Stimulated activated memory B cell treated with anti-CD40 and anti-IgM and Interleukin-4, amounts not matched to agents 10 μg/mL and 1 μg/mL and 100 μg/mL, for 72 hours (primary cell): ENCODE data around the gene EIF1B.
A peak's percentile ranks its signal among the peaks of the same experiment; 100 is the strongest.

Experiments
- ATAC-seq: fragments of 150-1000 bp; cut with Tn5 transposase; 2 replicates; pipeline ENCODE4 v1.10.0; 2021
- H3K27ac Mint-ChIP-seq: one replicate; pipeline ENCODE4 v1.8.0; 2022; ENCODE audit warnings: mild to moderate bottlenecking, mixed read lengths
- H3K27me3 Mint-ChIP-seq: one replicate; pipeline ENCODE4 v1.8.0; 2022; ENCODE audit warnings: mixed read lengths
- H3K36me3 Mint-ChIP-seq: one replicate; pipeline ENCODE4 v1.8.0; 2022; ENCODE audit warnings: mixed read lengths
- H3K4me1 Mint-ChIP-seq: one replicate; pipeline ENCODE4 v1.8.0; 2022; ENCODE audit warnings: mixed read lengths
- H3K4me3 Mint-ChIP-seq: one replicate; pipeline ENCODE4 v1.8.0; 2022; ENCODE audit warnings: mild to moderate bottlenecking, moderate library complexity, mixed read lengths
- H3K9me3 Mint-ChIP-seq: one replicate; pipeline ENCODE4 v1.8.0; 2022; ENCODE audit warnings: mixed read lengths

Gene EIF1B

GRCh38 chr3:40299130-40299720, 10.3 kb upstream of the EIF1B start:
- Mint-ChIP-seq H3K27ac (no peak overlapping the region), H3K36me3 (peaks cover 53% of the 10 kb centered on the region), H3K27me3 (no peaks in the 10 kb centered on the region), H3K4me3 (no peak overlapping the region), H3K4me1 (no peaks in the 10 kb centered on the region), H3K9me3 (no peaks in the 10 kb centered on the region)
- ATAC-seq = no peak

DNA sequence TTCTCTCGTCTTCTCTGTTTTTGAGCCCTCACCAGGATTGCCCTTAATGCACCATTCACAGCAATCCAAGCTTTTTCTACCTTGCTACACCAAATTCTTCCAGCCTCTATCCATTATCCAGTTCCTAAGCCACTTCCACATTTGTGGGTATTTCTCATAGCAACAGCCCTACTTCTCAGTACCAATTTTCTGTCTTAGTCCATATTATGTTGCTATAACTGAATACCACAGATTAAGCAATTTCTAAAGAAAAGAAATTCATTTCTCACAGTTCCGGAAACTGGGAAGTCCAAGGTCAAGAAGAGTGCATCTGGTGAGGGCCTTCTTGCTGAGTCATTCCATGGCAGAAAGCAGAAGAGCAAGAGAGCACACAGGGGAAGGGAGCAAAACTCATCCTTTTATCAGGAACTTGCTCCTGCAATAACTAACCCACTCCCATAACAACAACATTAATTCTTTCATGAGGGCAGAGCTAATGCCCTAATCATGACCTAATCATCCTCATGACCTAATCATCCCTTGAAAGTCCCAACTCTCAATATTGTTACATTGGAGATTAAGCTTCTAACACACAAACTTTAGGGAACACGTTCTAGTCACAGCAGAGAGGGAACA, 9.7 kb upstream of the EIF1B start:
- no peak for ATAC-seq
- H3K36me3 Mint-ChIP-seq = peaks cover 49% of the 10 kb centered on the region
- H3K4me3 Mint-ChIP-seq = no peak overlapping the region
- H3K4me1 Mint-ChIP-seq = no peaks in the 10 kb centered on the region
- no peaks in the 10 kb centered on the region for H3K9me3 Mint-ChIP-seq
- no peaks in the 10 kb centered on the region for H3K27me3 Mint-ChIP-seq
- H3K27ac Mint-ChIP-seq = no peak overlapping the region

GRCh38 chr3:40302784-40303183, 6.7 kb upstream of the EIF1B start:
- Mint-ChIP-seq H3K4me1 (no peaks in the 10 kb centered on the region), H3K36me3 (peaks cover 38% of the 10 kb centered on the region), H3K4me3 (no peak overlapping the region), H3K9me3 (no peaks in the 10 kb centered on the region), H3K27me3 (no peaks in the 10 kb centered on the region), H3K27ac (no peak overlapping the region)
- no peak for ATAC-seq

DNA sequence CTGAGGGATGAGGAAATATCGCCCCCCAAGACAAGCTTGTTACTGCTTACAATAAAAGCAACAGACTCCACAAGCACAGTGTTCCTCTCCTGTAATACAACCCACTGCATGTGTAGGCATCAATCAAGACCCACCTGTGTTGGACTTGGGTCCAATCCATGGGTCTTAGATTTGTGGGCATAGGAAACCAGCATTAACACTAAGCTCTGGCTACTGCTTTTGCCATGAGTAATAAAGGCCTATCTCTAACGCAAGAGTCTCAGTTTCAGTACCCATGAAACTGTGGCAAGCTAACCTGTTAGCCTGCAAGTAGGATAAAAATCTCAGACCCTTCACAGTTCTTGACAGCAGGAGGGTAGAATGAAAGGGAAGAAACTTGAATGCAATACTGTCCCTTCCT, 5.2 kb upstream of the EIF1B start:
- Mint-ChIP-seq H3K9me3 (no peaks in the 10 kb centered on the region), H3K27ac (no peak overlapping the region), H3K4me1 (peaks cover 5% of the 10 kb centered on the region), H3K27me3 (no peaks in the 10 kb centered on the region), H3K36me3 (peaks cover 37% of the 10 kb centered on the region), H3K4me3 (no peak overlapping the region)
- no peak for ATAC-seq

DNA sequence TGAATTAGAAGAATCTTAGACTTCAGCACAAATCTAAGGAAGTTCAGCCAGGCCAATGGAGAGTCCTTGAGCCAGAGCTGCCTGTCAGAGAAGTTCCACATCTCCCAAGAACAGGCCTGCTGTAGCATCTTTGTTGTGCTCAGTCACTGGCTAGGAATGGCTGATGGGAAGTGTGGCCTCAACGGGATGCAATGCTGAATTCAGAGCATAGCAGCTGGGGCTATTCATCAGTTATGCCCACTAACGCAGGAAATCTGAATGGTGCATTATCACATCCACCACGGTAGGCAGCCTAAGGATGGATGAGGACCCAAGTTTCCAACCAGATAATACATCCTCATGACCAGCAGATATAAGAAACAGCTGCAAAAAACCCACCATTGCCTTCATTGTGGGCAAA, 3.2 kb upstream of the EIF1B start:
- Mint-ChIP-seq H3K4me3 (no peak overlapping the region), H3K36me3 (peaks cover 17% of the 10 kb centered on the region), H3K27me3 (no peaks in the 10 kb centered on the region), H3K4me1 (peaks cover 14% of the 10 kb centered on the region), H3K27ac (no peak overlapping the region), H3K9me3 (no peaks in the 10 kb centered on the region)
- no peak for ATAC-seq

- Mint-ChIP-seq H3K4me1 (peaks cover 14% of the 10 kb centered on the region), H3K27me3 (no peaks in the 10 kb centered on the region), H3K36me3 (peaks cover 10% of the 10 kb centered on the region), H3K27ac (no peak overlapping the region), H3K4me3 (no peak overlapping the region), H3K9me3 (no peaks in the 10 kb centered on the region)
- no peak for ATAC-seq
Observed at GRCh38 chr3:40307176-40307575, 2.3 kb upstream of the EIF1B start.

- ATAC-seq = no peak
- Mint-ChIP-seq H3K4me1 (peaks cover 14% of the 10 kb centered on the region), H3K9me3 (no peaks in the 10 kb centered on the region), H3K36me3 (peaks cover 6% of the 10 kb centered on the region), H3K4me3 (peak overlapping the region; percentile 99), H3K27ac (peak overlapping the region; percentile 96), H3K27me3 (no peaks in the 10 kb centered on the region)
Observed at GRCh38 chr3:40308725-40309417, 636 bp upstream of the EIF1B start.

GRCh38 chr3:40309925-40310695, 603 bp downstream of the EIF1B start:
- peak; percentile 67 for ATAC-seq
- H3K4me1 Mint-ChIP-seq = peaks cover 14% of the 10 kb centered on the region
- H3K27ac Mint-ChIP-seq = peak overlapping the region; percentile 96
- H3K36me3 Mint-ChIP-seq = peaks cover 6% of the 10 kb centered on the region
- H3K27me3 Mint-ChIP-seq = no peaks in the 10 kb centered on the region
- peak overlapping the region; percentile 99 for H3K4me3 Mint-ChIP-seq
- no peaks in the 10 kb centered on the region for H3K9me3 Mint-ChIP-seq

DNA sequence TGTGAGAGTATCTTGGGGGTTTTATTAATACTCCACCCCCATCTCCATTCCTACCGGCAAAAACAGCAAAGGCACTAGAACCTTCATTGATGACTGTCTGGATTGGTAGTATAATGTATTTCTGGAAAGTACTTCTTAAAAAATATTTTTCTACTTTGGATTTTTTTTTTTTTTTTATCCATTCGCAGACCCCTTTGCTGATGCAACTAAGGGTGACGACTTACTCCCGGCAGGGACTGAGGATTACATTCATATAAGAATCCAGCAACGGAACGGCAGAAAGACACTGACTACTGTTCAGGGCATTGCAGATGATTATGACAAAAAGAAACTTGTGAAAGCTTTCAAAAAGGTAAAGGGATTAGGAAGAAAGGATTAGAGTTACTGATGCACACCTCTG, 1.2 kb downstream of the EIF1B start:
- H3K27me3 Mint-ChIP-seq = no peaks in the 10 kb centered on the region
- H3K36me3 Mint-ChIP-seq = peaks cover 6% of the 10 kb centered on the region

DNA sequence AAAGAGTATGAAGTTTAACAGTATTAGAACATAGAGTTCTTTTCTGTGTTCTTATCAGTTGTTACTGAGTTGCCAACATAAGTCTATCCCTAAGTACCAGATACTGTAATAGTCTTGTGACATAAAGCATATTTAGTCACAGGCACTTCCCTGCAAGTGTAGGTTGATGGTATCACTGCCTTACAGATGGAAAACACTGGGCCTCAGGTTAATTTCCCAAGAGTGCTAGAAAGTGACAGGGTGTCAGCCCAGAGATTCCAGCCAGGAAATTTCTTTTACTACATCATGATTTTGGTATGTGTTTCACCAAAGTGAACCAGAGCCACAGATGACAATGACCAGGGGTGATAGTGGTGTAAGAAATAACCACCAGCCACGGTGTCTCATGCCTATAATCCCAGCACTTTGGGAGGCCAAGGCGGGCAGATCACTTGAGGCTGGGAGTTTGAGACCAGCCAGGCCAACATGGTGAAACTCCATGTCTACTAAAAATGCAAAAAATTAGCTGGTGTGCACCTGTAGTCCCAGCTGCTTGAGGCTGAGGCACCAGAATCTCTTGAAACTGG, 3.2 kb downstream of the EIF1B start:
- H3K27ac Mint-ChIP-seq = no peak overlapping the region
- H3K4me1 Mint-ChIP-seq = peaks cover 14% of the 10 kb centered on the region
- H3K4me3 Mint-ChIP-seq = no peak overlapping the region
- H3K9me3 Mint-ChIP-seq = no peaks in the 10 kb centered on the region
- H3K36me3 Mint-ChIP-seq = no peaks in the 10 kb centered on the region
- ATAC-seq = no peak
- H3K27me3 Mint-ChIP-seq = no peaks in the 10 kb centered on the region

More for the DNA sequence above, 1.2 kb downstream of the EIF1B start:
- no peak for ATAC-seq
- Mint-ChIP-seq H3K27ac (peak overlapping the region; percentile 96), H3K9me3 (no peaks in the 10 kb centered on the region), H3K4me3 (peak overlapping the region; percentile 99), H3K4me1 (peaks cover 14% of the 10 kb centered on the region)

GRCh38 chr3:40313975-40314860, 4.7 kb downstream of the EIF1B start:
- peak overlapping the region; percentile 35 for H3K27ac Mint-ChIP-seq
- ATAC-seq = no peak
- no peaks in the 10 kb centered on the region for H3K36me3 Mint-ChIP-seq
- H3K4me3 Mint-ChIP-seq = no peak overlapping the region
- no peaks in the 10 kb centered on the region for H3K9me3 Mint-ChIP-seq
- H3K4me1 Mint-ChIP-seq = peaks cover 9% of the 10 kb centered on the region
- no peaks in the 10 kb centered on the region for H3K27me3 Mint-ChIP-seq

DNA sequence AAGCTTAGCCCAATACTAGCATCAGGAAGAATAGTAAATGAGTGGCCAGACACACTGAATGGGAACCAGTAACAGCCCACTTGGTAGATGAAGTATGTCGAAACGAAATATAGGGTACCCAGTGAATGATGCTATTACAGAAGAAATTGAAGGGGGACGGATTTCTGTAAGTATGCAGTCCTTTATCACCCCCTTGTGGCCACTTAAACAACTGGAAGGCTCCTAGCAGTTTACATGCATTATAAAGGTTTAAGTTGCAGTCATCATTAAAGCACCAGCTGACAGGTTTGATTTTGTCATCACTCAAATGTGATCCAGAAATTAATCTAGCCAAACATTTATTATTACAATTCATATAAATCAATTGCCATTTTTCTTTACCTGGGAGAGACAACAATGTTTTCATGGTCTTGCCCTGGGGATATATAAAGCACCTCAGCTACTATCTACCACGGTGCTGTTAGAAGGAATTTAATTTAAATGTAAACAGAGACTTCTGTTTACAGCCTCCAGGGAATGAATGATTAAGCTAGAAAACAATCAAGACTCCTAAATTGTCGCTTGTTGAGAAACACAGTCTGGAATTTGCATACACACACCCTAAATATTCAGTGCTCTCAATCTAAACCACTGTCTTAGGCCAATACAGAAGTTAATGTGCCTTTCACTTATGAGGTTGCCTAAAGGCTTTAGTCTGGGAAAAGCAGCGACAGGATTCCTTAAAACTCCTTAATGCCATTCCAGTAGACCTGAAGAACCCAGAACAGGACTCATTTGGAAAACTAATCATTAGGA, 7.8 kb downstream of the EIF1B start:
- H3K27ac Mint-ChIP-seq = no peak overlapping the region
- no peaks in the 10 kb centered on the region for H3K4me1 Mint-ChIP-seq
- no peaks in the 10 kb centered on the region for H3K9me3 Mint-ChIP-seq
- H3K36me3 Mint-ChIP-seq = no peaks in the 10 kb centered on the region
- H3K4me3 Mint-ChIP-seq = no peak overlapping the region
- H3K27me3 Mint-ChIP-seq = no peaks in the 10 kb centered on the region
- ATAC-seq = peak; percentile 75

DNA sequence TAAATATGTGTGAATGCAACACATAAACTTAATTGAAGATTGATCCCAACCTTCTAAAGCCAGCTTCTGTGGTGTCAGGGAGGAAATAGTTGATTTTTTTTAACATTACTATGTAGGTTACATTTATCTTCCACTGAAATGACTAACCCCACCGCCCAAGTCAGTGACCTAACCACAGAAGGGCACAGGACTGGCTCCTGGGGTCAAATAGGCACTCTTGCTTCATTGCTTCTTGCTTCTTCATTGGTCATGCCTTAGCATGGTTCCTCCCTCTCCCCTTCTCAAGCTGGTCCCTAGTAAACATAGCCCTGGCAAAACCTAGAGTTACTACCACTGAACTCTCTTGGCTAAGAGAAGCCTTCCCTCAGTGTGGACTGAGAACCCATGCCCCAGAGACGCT, 12.3 kb downstream of the EIF1B start:
- H3K36me3 Mint-ChIP-seq = no peaks in the 10 kb centered on the region
- no peaks in the 10 kb centered on the region for H3K9me3 Mint-ChIP-seq
- H3K27ac Mint-ChIP-seq = no peak overlapping the region
- H3K4me3 Mint-ChIP-seq = no peak overlapping the region
- no peaks in the 10 kb centered on the region for H3K27me3 Mint-ChIP-seq
- ATAC-seq = no peak
- H3K4me1 Mint-ChIP-seq = peaks cover 2% of the 10 kb centered on the region

- ATAC-seq = no peak
- no peak overlapping the region for H3K27ac Mint-ChIP-seq
- H3K36me3 Mint-ChIP-seq = no peaks in the 10 kb centered on the region
- H3K4me1 Mint-ChIP-seq = peaks cover 11% of the 10 kb centered on the region
- no peak overlapping the region for H3K4me3 Mint-ChIP-seq
- no peaks in the 10 kb centered on the region for H3K27me3 Mint-ChIP-seq
- no peaks in the 10 kb centered on the region for H3K9me3 Mint-ChIP-seq
Observed at GRCh38 chr3:40323946-40324345, 14.4 kb downstream of the EIF1B start.
